Psoas muscle (tissue), 8 donors: ENCODE data around the gene TRHDE. TPM values are rescaled to one million over a fixed set of nuclear protein-coding genes. Genes with fewer than 3 reads are reported as not detected.

ENCODE experiments used
- ATAC-seq, 4 donors: fragments of 200-7000 bp; cut with Tn5 transposase; one replicate each; pipeline ENCODE4 v1.9.1; 2020; ENCODE audit warnings: moderate library complexity in 3 of 4, mild to moderate bottlenecking in 2 of 4
- DNase-seq, 2 donors: peaks; one replicate each; pipeline ENCODE4 v3.0.0-alpha.2; 2020
- H3K27ac ChIP-seq: fragments of 200-600 bp; one replicate; pipeline ENCODE4 v1.8.0; 2022
- H3K27me3 ChIP-seq, 3 donors: fragments of 200-600 bp in 1 of 3; one replicate each; pipeline versions ENCODE4 v1.6.1 to v1.8.0; 2013 to 2022; ENCODE audit warnings: low read length in 2 of 3, mild to moderate bottlenecking in 2 of 3, moderate library complexity in 1 of 3; ENCODE audit not compliant: insufficient read depth in 3 of 3
- H3K36me3 ChIP-seq, 2 donors: fragments of 200-600 bp in 1 of 2; one replicate each; pipeline versions ENCODE4 v1.6.1 to v1.8.0; 2013 to 2022; ENCODE audit warnings: low read depth in 1 of 2, mild to moderate bottlenecking in 1 of 2, moderate library complexity in 1 of 2; ENCODE audit not compliant: insufficient read depth in 1 of 2
- H3K4me1 ChIP-seq: fragments of 200-600 bp; one replicate; pipeline ENCODE4 v1.8.0; 2022
- H3K4me3 ChIP-seq: fragments of 200-600 bp; one replicate; pipeline ENCODE4 v1.8.0; 2022; ENCODE audit warnings: mild to moderate bottlenecking
- H3K9me3 ChIP-seq: fragments of 200-600 bp; one replicate; pipeline ENCODE4 v1.8.0; 2022
- WGBS, 3 donors: extraction: QIAGEN DNeasy Blood & Tissue Kit; methylation state at CpG; one replicate each; pipeline versions ENCODE4 v1.1.6 to v1.1.7; 2013; 5-methylcytosine and 5-hydroxymethylcytosine counted together
- intact Hi-C, 2 donors: fragments of 100-400 bp; cut with DNase I; formaldehyde crosslinking; loops; one replicate each; pipeline versions ENCODE4 v1.11.0 to v1.14.2; 2022
- polyA plus RNA-seq, 3 donors: library from polyadenylated mRNA; stranded (reverse); fragments of 200-250 nt; gene quantifications; one replicate each; pipeline ENCODE4 v1.2.3, GENCODE V29; 2013
- total RNA-seq, 4 donors: library from RNA; stranded (reverse); fragmentation: NEBNext Ultra II Directional in 2 of 4; extraction: Animal tissue kit (Norgen Biotek cat#: 25700) in 2 of 4; gene quantifications; one replicate each; pipeline versions ENCODE4 v1.2.1 to v1.2.4, GENCODE V29; 2021 to 2023
- TF ChIP-seq, protein P1 (sequence below): fragments of 200-600 bp; IDR thresholded peaks from one replicate; pipeline ENCODE4 v1.8.0; 2022; ENCODE audit warnings: antibody characterized with exemption
- donor health status: healthy with polysubstance abuse.
- donor health status: DM: no; HTN: no; CAD: no; lungs with moderate emphysema.
- donor health status: Bipolar disorder and iron deficiency.
- donor health status: healthy.
- donor health status: DM: yes; HTN: yes; CAD: no.
- donor health status: DM: no; HTN: no; CAD: no.
- donor health status: DM: no; HTN: no; CAD: no.
- donor health status: DM: yes; HTN: yes; CAD: no.

TRHDE gene
- total and polyA plus RNA-seq, 7 donors: 0.08 to 1.7 (median 0.60) TPM

GRCh38 chr12:72278894-72279293, 6.7 kb downstream of the TRHDE start:
- Histone ChIP-seq H3K36me3 (no peaks in the 10 kb centered on the region), H3K9me3 (no peaks in the 10 kb centered on the region), H3K27me3 (peaks cover 2 to 12% (median 3%) of the 10 kb centered on the region in 3 donors), H3K4me3 (no peak overlapping the region), H3K4me1 (peaks cover 4% of the 10 kb centered on the region), H3K27ac (no peak overlapping the region)
- intact Hi-C loops: no loop called here
- no peak for DNase-seq
- WGBS, 3 donors: 41 to 62% (median 43%) methylated on average over 2 of the region's 2 CpGs
- no peak for ATAC-seq
- TF ChIP-seq, protein P1, sequence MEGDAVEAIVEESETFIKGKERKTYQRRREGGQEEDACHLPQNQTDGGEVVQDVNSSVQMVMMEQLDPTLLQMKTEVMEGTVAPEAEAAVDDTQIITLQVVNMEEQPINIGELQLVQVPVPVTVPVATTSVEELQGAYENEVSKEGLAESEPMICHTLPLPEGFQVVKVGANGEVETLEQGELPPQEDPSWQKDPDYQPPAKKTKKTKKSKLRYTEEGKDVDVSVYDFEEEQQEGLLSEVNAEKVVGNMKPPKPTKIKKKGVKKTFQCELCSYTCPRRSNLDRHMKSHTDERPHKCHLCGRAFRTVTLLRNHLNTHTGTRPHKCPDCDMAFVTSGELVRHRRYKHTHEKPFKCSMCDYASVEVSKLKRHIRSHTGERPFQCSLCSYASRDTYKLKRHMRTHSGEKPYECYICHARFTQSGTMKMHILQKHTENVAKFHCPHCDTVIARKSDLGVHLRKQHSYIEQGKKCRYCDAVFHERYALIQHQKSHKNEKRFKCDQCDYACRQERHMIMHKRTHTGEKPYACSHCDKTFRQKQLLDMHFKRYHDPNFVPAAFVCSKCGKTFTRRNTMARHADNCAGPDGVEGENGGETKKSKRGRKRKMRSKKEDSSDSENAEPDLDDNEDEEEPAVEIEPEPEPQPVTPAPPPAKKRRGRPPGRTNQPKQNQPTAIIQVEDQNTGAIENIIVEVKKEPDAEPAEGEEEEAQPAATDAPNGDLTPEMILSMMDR: no peak

DNA sequence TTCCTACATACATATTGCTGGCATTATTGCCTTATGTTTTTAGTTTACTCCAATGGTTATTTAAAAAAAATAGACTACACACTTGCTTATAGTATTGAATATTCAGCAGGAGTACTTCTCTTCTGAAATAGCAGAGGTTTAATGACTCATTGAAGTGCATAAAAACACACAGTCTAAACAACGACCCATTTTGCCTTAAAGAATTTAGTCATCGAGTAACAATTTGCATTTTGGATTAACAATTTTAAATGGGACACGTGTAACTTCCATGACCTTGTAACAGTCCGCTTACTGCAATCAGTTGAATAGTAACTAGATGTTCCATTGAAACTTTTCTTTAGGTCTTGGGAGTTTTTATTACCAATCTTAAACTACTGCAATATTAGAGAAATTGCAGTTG, 9.0 kb downstream of the TRHDE start:
- Histone ChIP-seq H3K9me3 (no peaks in the 10 kb centered on the region), H3K4me1 (no peaks in the 10 kb centered on the region), H3K27me3 (peaks cover 0 to 3% (median 0%) of the 10 kb centered on the region in 3 donors), H3K4me3 (no peak overlapping the region), H3K27ac (no peak overlapping the region), H3K36me3 (no peaks in the 10 kb centered on the region)
- TF ChIP-seq, protein P1: no peak
- WGBS, 3 donors: 54 to 56% (median 55%) methylated on average over 4 of the region's 4 CpGs
- DNase-seq (no peak), ATAC-seq (no peak)
- intact Hi-C loops: no loop called here

- ATAC-seq (peak in 2 of 4 donors; percentile 61 to 71), DNase-seq (no peak)
- Histone ChIP-seq H3K4me1 (no peaks in the 10 kb centered on the region), H3K9me3 (no peaks in the 10 kb centered on the region), H3K4me3 (no peak overlapping the region), H3K27me3 (peaks cover 0 to 3% (median 0%) of the 10 kb centered on the region in 3 donors), H3K36me3 (no peaks in the 10 kb centered on the region), H3K27ac (no peak overlapping the region)
- intact Hi-C loops: no loop called here
- TF ChIP-seq, protein P1: peak; percentile 47
- WGBS, 3 donors: 52 to 61% (median 53%) methylated on average over 1 of the region's 1 CpG
Measured at GRCh38 chr12:72282721-72283120, 10.6 kb downstream of the TRHDE start.

DNA sequence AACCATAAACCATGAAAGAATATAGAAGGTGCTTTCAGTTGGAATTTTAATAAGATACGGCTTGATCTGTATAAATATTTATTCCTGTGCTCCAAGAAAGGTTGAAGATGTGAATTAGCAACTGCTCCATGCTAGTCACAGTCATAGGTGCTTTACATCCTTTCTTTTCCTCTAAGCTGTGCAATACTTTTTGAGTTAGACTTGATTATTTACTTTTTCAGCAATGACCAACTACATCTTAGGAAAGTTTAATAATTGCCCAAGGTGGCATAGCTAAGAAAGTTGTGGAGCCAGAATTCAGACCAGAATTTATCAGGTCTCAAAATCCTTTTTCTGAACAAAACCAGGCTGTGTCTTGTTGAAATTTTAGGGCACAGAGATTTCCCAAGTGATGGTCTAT, 13.7 kb downstream of the TRHDE start:
- Histone ChIP-seq H3K4me3 (no peak overlapping the region), H3K36me3 (no peaks in the 10 kb centered on the region), H3K4me1 (no peaks in the 10 kb centered on the region), H3K27me3 (no peaks in the 10 kb centered on the region), H3K9me3 (no peaks in the 10 kb centered on the region), H3K27ac (no peak overlapping the region)
- intact Hi-C loops: no loop called here
- TF ChIP-seq, protein P1: no peak
- no peak for DNase-seq
- ATAC-seq: no peak
- WGBS, 3 donors: 95 to 97% (median 95%) methylated on average over 1 of the region's 1 CpG

GRCh38 chr12:72286526-72286925, 14.4 kb downstream of the TRHDE start:
- intact Hi-C loops: no loop called here
- Histone ChIP-seq H3K4me3 (no peak overlapping the region), H3K4me1 (no peaks in the 10 kb centered on the region), H3K36me3 (no peaks in the 10 kb centered on the region), H3K27me3 (no peaks in the 10 kb centered on the region), H3K27ac (no peak overlapping the region), H3K9me3 (no peaks in the 10 kb centered on the region)
- no peak for ATAC-seq
- 80 to 82% (median 81%) methylated on average over 3 of the region's 3 CpGs for WGBS, 3 donors
- TF ChIP-seq, protein P1: no peak
- no peak for DNase-seq
